GM18507 (cell line): Measurements from ENCODE around the gene F13A1.

Experiments
- DNase-seq: peaks from one replicate; pipeline ENCODE4 v3.0.0; 2011; ENCODE audit warnings: low read depth; ENCODE audit not compliant: insufficient read length; ENCODE audit errors: extremely low spot score
- FAIRE-seq: peaks from 2 replicates; lab custom pipeline; 2011; peaks lifted over from hg19 to GRCh38; lab: Jason Lieb, UNC

Gene F13A1

GRCh38 chr6:6251555-6252280, 68.7 kb downstream of the F13A1 start:
- FAIRE-seq: no peak
- no peak for DNase-seq

GRCh38 chr6:6248651-6249050, 71.8 kb downstream of the F13A1 start:
- FAIRE-seq: peak; percentile 75
- DNase-seq: no peak

GRCh38 chr6:6246544-6246943, 73.9 kb downstream of the F13A1 start:
- DNase-seq: peak; percentile 35
- peak; percentile 91 for FAIRE-seq

GRCh38 chr6:6244624-6245023, 75.8 kb downstream of the F13A1 start:
- DNase-seq: no peak
- no peak for FAIRE-seq

- no peak for DNase-seq
Measured at GRCh38 chr6:6243846-6244245, 76.6 kb downstream of the F13A1 start.

GRCh38 chr6:6239598-6240581, 80.6 kb downstream of the F13A1 start:
- no peak for DNase-seq
- no peak for FAIRE-seq

More at GRCh38 chr6:6243846-6244245, 76.6 kb downstream of the F13A1 start:
- FAIRE-seq: no peak

GRCh38 chr6:6236730-6237469, 83.6 kb downstream of the F13A1 start:
- DNase-seq: no peak
- no peak for FAIRE-seq

GRCh38 chr6:6235786-6236185, 84.7 kb downstream of the F13A1 start:
- DNase-seq (no peak), FAIRE-seq (no peak)

GRCh38 chr6:6234963-6235362, 85.5 kb downstream of the F13A1 start:
- FAIRE-seq (no peak), DNase-seq (no peak)

GRCh38 chr6:6230286-6230685, 90.2 kb downstream of the F13A1 start:
- DNase-seq (no peak), FAIRE-seq (no peak)

GRCh38 chr6:6227896-6228295, 92.6 kb downstream of the F13A1 start:
- DNase-seq: no peak
- FAIRE-seq: no peak

GRCh38 chr6:6225885-6226529, 94.5 kb downstream of the F13A1 start:
- DNase-seq (no peak), FAIRE-seq (no peak)

GRCh38 chr6:6224933-6225486, 95.5 kb downstream of the F13A1 start:
- DNase-seq: no peak
- no peak for FAIRE-seq

GRCh38 chr6:6221787-6222535, 98.5 kb downstream of the F13A1 start:
- FAIRE-seq (no peak), DNase-seq (no peak)

GRCh38 chr6:6220718-6221117, 99.7 kb downstream of the F13A1 start:
- FAIRE-seq: no peak
- no peak for DNase-seq

GRCh38 chr6:6219716-6220115, 100.7 kb downstream of the F13A1 start:
- FAIRE-seq (no peak), DNase-seq (no peak)

- DNase-seq: no peak
- no peak for FAIRE-seq
Measured at GRCh38 chr6:6218759-6219085, 101.7 kb downstream of the F13A1 start.

GRCh38 chr6:6217855-6218758, 102.4 kb downstream of the F13A1 start:
- FAIRE-seq: no peak
- no peak for DNase-seq
